Anterior cingulate cortex (tissue), 58 donors: Measurements from ENCODE around the gene LONP2.
"Not testable (repeated sequence)": the region's sequence is repeated elsewhere in the genome, so short reads cannot be mapped to it uniquely, and the experiment has no call there.

Source experiments
- DNase-seq, 58 donors: peaks; one replicate each; lab custom pipeline; 2025; lab: John Stamatoyannopoulos, UW

Gene LONP2

GRCh38 chr16:48282636-48283263, 38.6 kb downstream of the LONP2 start:
- no peak for DNase-seq

GRCh38 chr16:48284772-48285409, 40.8 kb downstream of the LONP2 start:
- no peak for DNase-seq

GRCh38 chr16:48287239-48287638, 43.1 kb downstream of the LONP2 start:
- no peak for DNase-seq

GRCh38 chr16:48291303-48291702, 47.2 kb downstream of the LONP2 start:
- DNase-seq = no peak

GRCh38 chr16:48291754-48292153, 47.7 kb downstream of the LONP2 start:
- no peak for DNase-seq

- DNase-seq = no peak
These were observed 48.4 kb downstream of the LONP2 start for GRCh38 chr16:48292452-48292851.

GRCh38 chr16:48294724-48295123, 50.6 kb downstream of the LONP2 start:
- no peak for DNase-seq

GRCh38 chr16:48295488-48296281, 51.6 kb downstream of the LONP2 start:
- DNase-seq = no peak

- no peak for DNase-seq
These were observed 55.4 kb downstream of the LONP2 start for GRCh38 chr16:48299471-48299870.

- no peak for DNase-seq
These were observed 56.3 kb downstream of the LONP2 start for GRCh38 chr16:48300391-48300856.

GRCh38 chr16:48308535-48308934, 64.4 kb downstream of the LONP2 start:
- DNase-seq = no peak

- no peak for DNase-seq
These were observed 67.0 kb downstream of the LONP2 start for GRCh38 chr16:48310908-48311641.

- DNase-seq = not testable (repeated sequence)
These were observed 69.8 kb downstream of the LONP2 start for GRCh38 chr16:48313905-48314304.

- no peak for DNase-seq
These were observed 72.9 kb downstream of the LONP2 start for GRCh38 chr16:48317026-48317425.

- no peak for DNase-seq
These were observed 73.7 kb downstream of the LONP2 start for GRCh38 chr16:48317614-48318315.

- DNase-seq = peak in 34 of 58 donors; percentile 7 to 73 (median 22)
These were observed 74.5 kb downstream of the LONP2 start for GRCh38 chr16:48318630-48319029.

- peak in 9 of 58 donors; percentile 2 to 38 (median 16) for DNase-seq
These were observed 77.4 kb downstream of the LONP2 start for GRCh38 chr16:48321317-48322036.

- no peak for DNase-seq
These were observed 80.0 kb downstream of the LONP2 start for GRCh38 chr16:48323783-48324775.
